ENCODE data around the gene NDST1.

The NDST1 gene

GRCh38 chr5:150593996-150594395, 86.1 kb downstream of the NDST1 start:
- DNase-seq = no peak

- no peak for DNase-seq
Measured at GRCh38 chr5:150595466-150596031, 87.6 kb downstream of the NDST1 start.

GRCh38 chr5:150596313-150596712, 88.4 kb downstream of the NDST1 start:
- DNase-seq = no peak

- no peak for DNase-seq
Measured at GRCh38 chr5:150596826-150597225, 88.9 kb downstream of the NDST1 start.

GRCh38 chr5:150598006-150598405, 90.1 kb downstream of the NDST1 start:
- DNase-seq = no peak

GRCh38 chr5:150598821-150599273, 90.9 kb downstream of the NDST1 start:
- no peak for DNase-seq

- DNase-seq = no peak
Measured at GRCh38 chr5:150599281-150599680, 91.3 kb downstream of the NDST1 start.

GRCh38 chr5:150599917-150600511, 92.1 kb downstream of the NDST1 start:
- no peak for DNase-seq

GRCh38 chr5:150600616-150601490, 92.9 kb downstream of the NDST1 start:
- no peak for DNase-seq

GRCh38 chr5:150601491-150602345, 93.8 kb downstream of the NDST1 start:
- DNase-seq = no peak

GRCh38 chr5:150603052-150603451, 95.1 kb downstream of the NDST1 start:
- DNase-seq = no peak

- no peak for DNase-seq
Measured at GRCh38 chr5:150603491-150603890, 95.6 kb downstream of the NDST1 start.

GRCh38 chr5:150604010-150604409, 96.1 kb downstream of the NDST1 start:
- DNase-seq = no peak

GRCh38 chr5:150604894-150605440, 97.0 kb downstream of the NDST1 start:
- no peak for DNase-seq

GRCh38 chr5:150605546-150605945, 97.6 kb downstream of the NDST1 start:
- no peak for DNase-seq

- no peak for DNase-seq
Measured at GRCh38 chr5:150606476-150606875, 98.5 kb downstream of the NDST1 start.

GRCh38 chr5:150607105-150607504, 99.2 kb downstream of the NDST1 start:
- no peak for DNase-seq
